Keratinocyte (primary cell): ENCODE results near the gene TGM4. TPM values are rescaled to one million over a fixed set of nuclear protein-coding genes. Genes with fewer than 3 reads are reported as not detected.

ENCODE experiments used
- DNase-seq: peaks from one replicate; pipeline ENCODE4 v3.0.0-alpha.2; 2011; ENCODE audit warnings: low read depth, missing footprints, low spot score
- FAIRE-seq: peaks from 2 replicates; lab custom pipeline; 2011; peaks lifted over from hg19 to GRCh38; lab: Jason Lieb, UNC
- H2AFZ ChIP-seq: 2 replicates; pipeline ENCODE4 v1.6.0; 2012; ENCODE audit warnings: low read length, control low read depth, inconsistent platforms; ENCODE audit not compliant: control insufficient read depth
- H3K27ac ChIP-seq: 2 replicates; pipeline ENCODE4 v1.5.1; 2011; ENCODE audit warnings: low read length; ENCODE audit not compliant: control insufficient read depth, insufficient read depth
- H3K27me3 ChIP-seq: 3 replicates; pipeline ENCODE4 v1.6.0; 2011; ENCODE audit warnings: low read length; ENCODE audit not compliant: control insufficient read depth, insufficient read depth; ENCODE audit errors: extremely low read depth
- H3K36me3 ChIP-seq, 2 experiments: 2 replicates in 1 of 2; 3 replicates in 1 of 2; pipeline ENCODE4 v1.5.1; 2011; ENCODE audit warnings: low read length in 2 of 2, mild to moderate bottlenecking in 1 of 2; ENCODE audit not compliant: control insufficient read depth in 2 of 2, insufficient read depth in 2 of 2; ENCODE audit errors: extremely low read depth in 1 of 2
- H3K4me1 ChIP-seq: 3 replicates; pipeline ENCODE4 v1.5.1; 2011; ENCODE audit warnings: low read length; ENCODE audit not compliant: control insufficient read depth, insufficient read depth; ENCODE audit errors: extremely low read depth
- H3K4me2 ChIP-seq: 3 replicates; pipeline ENCODE4 v1.6.0; 2011; ENCODE audit warnings: low read depth, low read length; ENCODE audit not compliant: control insufficient read depth, insufficient read depth; ENCODE audit errors: extremely low read depth
- H3K4me3 ChIP-seq, 3 experiments: fragments of 200-600 bp in 1 of 3; sonication (generic) in 1 of 3; 2 replicates in 2 of 3; 3 replicates in 1 of 3; pipeline ENCODE4 v1.5.1; 2011 to 2016; ENCODE audit warnings: low read length in 3 of 3, mild to moderate bottlenecking in 3 of 3, control low read depth in 2 of 3, inconsistent platforms in 1 of 3, low read depth in 1 of 3, mixed read lengths in 1 of 3, mixed run types in 1 of 3, moderate library complexity in 1 of 3; ENCODE audit not compliant: control insufficient read depth in 2 of 3, insufficient read depth in 2 of 3; ENCODE audit errors: extremely low read depth in 1 of 3
- H3K79me2 ChIP-seq: 2 replicates; pipeline ENCODE4 v1.6.0; 2012; ENCODE audit warnings: low read length; ENCODE audit not compliant: control insufficient read depth, insufficient read depth
- H3K9ac ChIP-seq: 3 replicates; pipeline ENCODE4 v1.6.0; 2011; ENCODE audit warnings: low read length; ENCODE audit not compliant: control insufficient read depth, insufficient read depth; ENCODE audit errors: extremely low read depth
- H3K9me1 ChIP-seq: 3 replicates; pipeline ENCODE4 v1.6.0; 2011; ENCODE audit warnings: low read length; ENCODE audit not compliant: control insufficient read depth, insufficient read depth; ENCODE audit errors: extremely low read depth
- H3K9me3 ChIP-seq: 2 replicates; pipeline ENCODE4 v1.5.1; 2012; ENCODE audit warnings: low read depth, low read length; ENCODE audit not compliant: control insufficient read depth
- H4K20me1 ChIP-seq: 3 replicates; pipeline ENCODE4 v1.6.0; 2011; ENCODE audit warnings: low read length; ENCODE audit not compliant: control insufficient read depth, insufficient read depth; ENCODE audit errors: extremely low read depth
- EZH2 ChIP-seq: IDR thresholded peaks from one replicate; pipeline ENCODE4 v1.6.1; 2012; ENCODE audit warnings: inconsistent platforms, mild to moderate bottlenecking, low read length, moderate library complexity
- dilution Hi-C: fragments of 300-500 bp; cut with MboI; formaldehyde crosslinking; loops from one replicate; pipeline ENCODE4 v1.7.0; 2020; ENCODE audit warnings: low sequenced_read_pairs; ENCODE audit not compliant: extremely low pct_ligation_motif_present
- polyA plus RNA-seq, 5 experiments: library from polyadenylated mRNA; depleted of rRNA in 3 of 5; stranded (reverse) in 3 of 5; stranded (forward) in 1 of 5; unstranded in 1 of 5; fragments of >200 nt; gene quantifications; 1 replicate in 1 of 5; 2 replicates in 3 of 5; 3 replicates in 1 of 5; pipeline versions ENCODE4 v1.2.1 to v1.2.3, GENCODE V29; 2011 to 2012; ENCODE audit warnings: missing spikeins in 2 of 5, low read depth in 1 of 5, low replicate concordance in 1 of 5
- TF ChIP-seq, protein P1 (sequence below), 3 experiments: IDR thresholded peaks in 1 of 3; conservative IDR thresholded peaks in 1 of 3; optimal IDR thresholded peaks in 1 of 3; 2 replicates in 2 of 3; 3 replicates in 1 of 3; pipeline versions ENCODE3 to v1.5.1; 2011; ENCODE audit warnings: low read length in 3 of 3, mild to moderate bottlenecking in 3 of 3, moderate library complexity in 2 of 3, control low read depth in 1 of 3, inconsistent platforms in 1 of 3; ENCODE audit not compliant: insufficient read depth in 2 of 3; ENCODE audit errors: extremely low read depth in 1 of 3

The TGM4 gene
- polyA plus RNA-seq, 1 donor (not counting 4 experiments of a cell fraction or from before 2014, with no cell fraction given): 1.3 TPM

DNA sequence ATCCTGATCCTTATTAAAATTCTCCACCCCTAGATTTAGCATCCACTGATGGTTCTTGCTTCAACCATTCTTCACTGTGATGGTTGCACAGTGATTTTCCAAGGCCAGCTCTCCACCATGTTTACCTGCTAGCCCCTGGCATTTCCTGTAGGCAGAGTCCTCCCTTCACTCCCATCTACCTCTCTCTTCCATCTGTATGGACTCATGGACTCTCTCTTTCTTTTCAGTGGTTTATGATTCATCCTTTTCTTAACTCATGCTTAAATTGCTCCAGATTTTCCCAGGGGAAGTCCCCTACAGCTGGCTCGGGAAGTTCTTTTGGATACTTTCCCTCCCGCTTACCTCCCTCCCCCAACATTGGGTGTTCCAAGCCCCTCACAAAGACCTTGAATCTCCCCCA is 18.7 kb downstream of the TGM4 start:
- TF ChIP-seq EZH2: no peak
- TF ChIP-seq, protein P1, sequence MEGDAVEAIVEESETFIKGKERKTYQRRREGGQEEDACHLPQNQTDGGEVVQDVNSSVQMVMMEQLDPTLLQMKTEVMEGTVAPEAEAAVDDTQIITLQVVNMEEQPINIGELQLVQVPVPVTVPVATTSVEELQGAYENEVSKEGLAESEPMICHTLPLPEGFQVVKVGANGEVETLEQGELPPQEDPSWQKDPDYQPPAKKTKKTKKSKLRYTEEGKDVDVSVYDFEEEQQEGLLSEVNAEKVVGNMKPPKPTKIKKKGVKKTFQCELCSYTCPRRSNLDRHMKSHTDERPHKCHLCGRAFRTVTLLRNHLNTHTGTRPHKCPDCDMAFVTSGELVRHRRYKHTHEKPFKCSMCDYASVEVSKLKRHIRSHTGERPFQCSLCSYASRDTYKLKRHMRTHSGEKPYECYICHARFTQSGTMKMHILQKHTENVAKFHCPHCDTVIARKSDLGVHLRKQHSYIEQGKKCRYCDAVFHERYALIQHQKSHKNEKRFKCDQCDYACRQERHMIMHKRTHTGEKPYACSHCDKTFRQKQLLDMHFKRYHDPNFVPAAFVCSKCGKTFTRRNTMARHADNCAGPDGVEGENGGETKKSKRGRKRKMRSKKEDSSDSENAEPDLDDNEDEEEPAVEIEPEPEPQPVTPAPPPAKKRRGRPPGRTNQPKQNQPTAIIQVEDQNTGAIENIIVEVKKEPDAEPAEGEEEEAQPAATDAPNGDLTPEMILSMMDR (optimal IDR thresholded peaks at IDR 0.05 in 1 of 3, IDR thresholded peaks at IDR 0.05 in 1 of 3, conservative IDR thresholded peaks at IDR 0.05 in 1 of 3; ENCODE audit: extremely low read depth in 1 of 3, insufficient read depth in 2 of 3, low read length in 3 of 3): no peak
- no peak overlapping the region for H3K4me3 ChIP-seq
- no peaks in the 10 kb centered on the region for H3K36me3 ChIP-seq
- dilution Hi-C loops: no loop called here
- no peaks in the 10 kb centered on the region for H4K20me1 ChIP-seq
- no peaks in the 10 kb centered on the region for H3K9me3 ChIP-seq
- peak overlapping the region; percentile 88 for H3K27ac ChIP-seq
- DNase-seq (no peak), FAIRE-seq (peak; percentile 93)
- peak overlapping the region; percentile 32 for H2AFZ ChIP-seq
- no peaks in the 10 kb centered on the region for H3K79me2 ChIP-seq
- peak overlapping the region; percentile 45 for H3K9ac ChIP-seq
- peaks cover 14% of the 10 kb centered on the region for H3K4me1 ChIP-seq
- H3K9me1 ChIP-seq: no peaks in the 10 kb centered on the region
- H3K27me3 ChIP-seq: no peaks in the 10 kb centered on the region
- H3K4me2 ChIP-seq: peak overlapping the region; percentile 29

DNA sequence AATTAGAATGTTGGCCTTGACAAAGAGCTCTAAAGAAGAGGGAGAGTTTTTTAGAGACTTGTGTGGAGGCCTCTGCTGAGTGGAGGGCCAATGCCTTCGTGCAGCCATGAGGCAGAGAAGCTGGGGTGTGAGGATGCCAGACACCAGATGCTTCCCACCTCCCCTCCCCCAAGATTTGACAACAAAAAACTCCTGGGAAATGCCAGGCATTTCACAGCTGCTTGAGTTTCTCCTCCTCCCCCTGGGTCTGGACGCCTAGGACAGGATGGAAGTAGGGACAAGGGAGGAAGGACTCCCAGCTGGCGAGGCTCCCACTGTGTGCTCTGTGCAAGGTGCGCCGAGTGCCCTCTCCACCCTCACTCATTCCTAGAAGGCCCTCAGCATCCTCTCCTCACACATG is 20.1 kb downstream of the TGM4 start:
- dilution Hi-C loops: no loop called here
- no peak overlapping the region for H2AFZ ChIP-seq
- no peak overlapping the region for H3K9ac ChIP-seq
- no peak overlapping the region for H3K4me3 ChIP-seq
- H3K9me3 ChIP-seq: no peaks in the 10 kb centered on the region
- peaks cover 19% of the 10 kb centered on the region for H3K4me1 ChIP-seq
- FAIRE-seq: no peak
- H3K4me2 ChIP-seq: no peak overlapping the region
- H3K79me2 ChIP-seq: no peaks in the 10 kb centered on the region
- no peak for DNase-seq
- H3K27me3 ChIP-seq: no peaks in the 10 kb centered on the region
- TF ChIP-seq, protein P1 (optimal IDR thresholded peaks at IDR 0.05 in 1 of 3, IDR thresholded peaks at IDR 0.05 in 1 of 3, conservative IDR thresholded peaks at IDR 0.05 in 1 of 3; ENCODE audit: extremely low read depth in 1 of 3, insufficient read depth in 2 of 3, low read length in 3 of 3): no peak
- TF ChIP-seq EZH2: no peak
- H4K20me1 ChIP-seq: no peaks in the 10 kb centered on the region
- no peak overlapping the region for H3K27ac ChIP-seq
- H3K9me1 ChIP-seq: no peaks in the 10 kb centered on the region
- no peaks in the 10 kb centered on the region for H3K36me3 ChIP-seq
